HepG2 (cell line): ENCODE data around the gene SEH1L.

Source experiments
- ESRRA ChIP-seq: sonication (generic); formaldehyde crosslinking; IDR thresholded peaks from 2 replicates; pipeline ENCODE4 v1.5.1; 2020; ENCODE audit warnings: mild to moderate bottlenecking, low read depth, missing genetic modification reagents
- TF ChIP-seq, protein P1 (sequence below): fragments of 450-650 bp; IDR thresholded peaks from 2 replicates; pipeline ENCODE4 v1.6.1; 2016

- no peak for TF ChIP-seq ESRRA (CRISPR knock-in tag)
- TF ChIP-seq, protein P1, sequence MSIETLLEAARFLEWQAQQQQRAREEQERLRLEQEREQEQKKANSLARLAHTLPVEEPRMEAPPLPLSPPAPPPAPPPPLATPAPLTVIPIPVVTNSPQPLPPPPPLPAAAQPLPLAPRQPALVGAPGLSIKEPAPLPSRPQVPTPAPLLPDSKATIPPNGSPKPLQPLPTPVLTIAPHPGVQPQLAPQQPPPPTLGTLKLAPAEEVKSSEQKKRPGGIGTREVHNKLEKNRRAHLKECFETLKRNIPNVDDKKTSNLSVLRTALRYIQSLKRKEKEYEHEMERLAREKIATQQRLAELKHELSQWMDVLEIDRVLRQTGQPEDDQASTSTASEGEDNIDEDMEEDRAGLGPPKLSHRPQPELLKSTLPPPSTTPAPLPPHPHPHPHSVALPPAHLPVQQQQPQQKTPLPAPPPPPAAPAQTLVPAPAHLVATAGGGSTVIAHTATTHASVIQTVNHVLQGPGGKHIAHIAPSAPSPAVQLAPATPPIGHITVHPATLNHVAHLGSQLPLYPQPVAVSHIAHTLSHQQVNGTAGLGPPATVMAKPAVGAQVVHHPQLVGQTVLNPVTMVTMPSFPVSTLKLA = no peak
These were observed 87.6 kb downstream of the SEH1L start for GRCh38 chr18:13035249-13035914.
